ENCODE data around the gene SNX25. TPM values are rescaled to one million over a fixed set of nuclear protein-coding genes. Genes with fewer than 3 reads are reported as not detected.

SNX25 gene
- polyA plus RNA-seq, 1 donor (not counting 4 experiments of a cell fraction or from before 2014, with no cell fraction given), result 5.0 TPM

GRCh38 chr4:185261946-185262345 is 52.5 kb downstream of the SNX25 start:
- Histone ChIP-seq H3K36me3 (ENCODE audit: control insufficient read depth in 2 of 2, extremely low read depth in 1 of 2, insufficient read depth in 2 of 2, low read length in 2 of 2) (no peaks in the 10 kb centered on the region), H3K4me3 (ENCODE audit: control insufficient read depth in 2 of 3, extremely low read depth in 1 of 3, insufficient read depth in 2 of 3, low read depth in 1 of 3, low read length in 3 of 3) (no peak overlapping the region), H3K4me1 (ENCODE audit: control insufficient read depth, extremely low read depth, insufficient read depth, low read length) (peaks cover 9% of the 10 kb centered on the region), H3K9me1 (ENCODE audit: control insufficient read depth, extremely low read depth, insufficient read depth, low read length) (no peaks in the 10 kb centered on the region), H3K79me2 (ENCODE audit: control insufficient read depth, insufficient read depth, low read length) (no peaks in the 10 kb centered on the region), H3K9ac (ENCODE audit: control insufficient read depth, extremely low read depth, insufficient read depth, low read length) (no peak overlapping the region), H4K20me1 (ENCODE audit: control insufficient read depth, extremely low read depth, insufficient read depth, low read length) (no peaks in the 10 kb centered on the region), H3K9me3 (ENCODE audit: control insufficient read depth, low read depth, low read length) (no peaks in the 10 kb centered on the region), H2AFZ (ENCODE audit: control insufficient read depth, low read length) (no peak overlapping the region), H3K4me2 (ENCODE audit: control insufficient read depth, extremely low read depth, insufficient read depth, low read depth, low read length) (no peak overlapping the region), H3K27ac (ENCODE audit: control insufficient read depth, insufficient read depth, low read length) (no peak overlapping the region), H3K27me3 (ENCODE audit: control insufficient read depth, extremely low read depth, insufficient read depth, low read length) (no peaks in the 10 kb centered on the region)
- no peak for DNase-seq (ENCODE audit: low read depth, low spot score)
- TF ChIP-seq EZH2 (IDR thresholded peaks at IDR 0.05; ENCODE audit: low read length) (no peak), CTCF (optimal IDR thresholded peaks at IDR 0.05 in 1 of 3, IDR thresholded peaks at IDR 0.05 in 1 of 3, conservative IDR thresholded peaks at IDR 0.05 in 1 of 3; ENCODE audit: extremely low read depth in 1 of 3, insufficient read depth in 2 of 3, low read length in 3 of 3) (no peak)
- dilution Hi-C loops (cut with MboI; ENCODE audit: extremely low pct_ligation_motif_present, low sequenced_read_pairs), result no loop called here
- FAIRE-seq, result no peak

GRCh38 chr4:185263419-185263818 is 54.0 kb downstream of the SNX25 start:
- peaks cover 6% of the 10 kb centered on the region for H3K4me1 ChIP-seq (ENCODE audit: control insufficient read depth, extremely low read depth, insufficient read depth, low read length)
- no peaks in the 10 kb centered on the region for H3K9me1 ChIP-seq (ENCODE audit: control insufficient read depth, extremely low read depth, insufficient read depth, low read length)
- dilution Hi-C loops (cut with MboI; ENCODE audit: extremely low pct_ligation_motif_present, low sequenced_read_pairs), result no loop called here
- DNase-seq (ENCODE audit: low read depth, low spot score) (no peak), FAIRE-seq (no peak)
- no peak overlapping the region for H3K9ac ChIP-seq (ENCODE audit: control insufficient read depth, extremely low read depth, insufficient read depth, low read length)
- H3K9me3 ChIP-seq (ENCODE audit: control insufficient read depth, low read depth, low read length), result no peaks in the 10 kb centered on the region
- H3K36me3 ChIP-seq (ENCODE audit: control insufficient read depth in 2 of 2, extremely low read depth in 1 of 2, insufficient read depth in 2 of 2, low read length in 2 of 2), result no peaks in the 10 kb centered on the region
- H3K4me2 ChIP-seq (ENCODE audit: control insufficient read depth, extremely low read depth, insufficient read depth, low read depth, low read length), result no peak overlapping the region
- TF ChIP-seq EZH2 (IDR thresholded peaks at IDR 0.05; ENCODE audit: low read length) (no peak), CTCF (optimal IDR thresholded peaks at IDR 0.05 in 1 of 3, IDR thresholded peaks at IDR 0.05 in 1 of 3, conservative IDR thresholded peaks at IDR 0.05 in 1 of 3; ENCODE audit: extremely low read depth in 1 of 3, insufficient read depth in 2 of 3, low read length in 3 of 3) (no peak)
- H4K20me1 ChIP-seq (ENCODE audit: control insufficient read depth, extremely low read depth, insufficient read depth, low read length), result no peaks in the 10 kb centered on the region
- H2AFZ ChIP-seq (ENCODE audit: control insufficient read depth, low read length), result no peak overlapping the region
- no peak overlapping the region for H3K4me3 ChIP-seq (ENCODE audit: control insufficient read depth in 2 of 3, extremely low read depth in 1 of 3, insufficient read depth in 2 of 3, low read depth in 1 of 3, low read length in 3 of 3)
- H3K27ac ChIP-seq (ENCODE audit: control insufficient read depth, insufficient read depth, low read length), result no peak overlapping the region
- H3K79me2 ChIP-seq (ENCODE audit: control insufficient read depth, insufficient read depth, low read length), result no peaks in the 10 kb centered on the region
- H3K27me3 ChIP-seq (ENCODE audit: control insufficient read depth, extremely low read depth, insufficient read depth, low read length), result no peaks in the 10 kb centered on the region
